Left hindlimb (tissue), 1 donor: Measurements from ENCODE around the gene CEACAM3.
"Not testable (repeated sequence)": the region's sequence is repeated elsewhere in the genome, so short reads cannot be mapped to it uniquely, and the experiment has no call there.

Source experiments
- DNase-seq: peaks from one replicate; pipeline ENCODE4 v3.0.0-alpha.2; 2018

The CEACAM3 gene

GRCh38 chr19:41796362-41796761 lies at the start of gene CEACAM3:
Gene CEACAM3 (plus strand): TSS chr19:41796587. CDS start chr19:41796678, 91 bp downstream.
- DNase-seq, result no peak

GRCh38 chr19:41746593-41747227 lies 49.7 kb upstream of the CEACAM3 start:
- no peak for DNase-seq

- no peak for DNase-seq
Measured at GRCh38 chr19:41748012-41748411, 48.4 kb upstream of the CEACAM3 start.

GRCh38 chr19:41750248-41751134 lies 45.9 kb upstream of the CEACAM3 start:
- not testable (repeated sequence) for DNase-seq

- DNase-seq, result no peak
Measured at GRCh38 chr19:41753159-41753558, 43.2 kb upstream of the CEACAM3 start.

- DNase-seq, result no peak
Measured at GRCh38 chr19:41753936-41754529, 42.4 kb upstream of the CEACAM3 start.

GRCh38 chr19:41755328-41755913 lies 41.0 kb upstream of the CEACAM3 start, which contains the start of gene CEACAM6:
Gene CEACAM6 (plus strand): TSS chr19:41755530. CDS start chr19:41755639, 109 bp downstream.
- DNase-seq, result no peak

- no peak for DNase-seq
Measured at GRCh38 chr19:41758846-41759245, 37.5 kb upstream of the CEACAM3 start.

GRCh38 chr19:41767115-41767514 lies 29.3 kb upstream of the CEACAM3 start:
- no peak for DNase-seq

- not testable (repeated sequence) for DNase-seq
Measured at GRCh38 chr19:41768105-41768504, 28.3 kb upstream of the CEACAM3 start.

- DNase-seq, result no peak
Measured at GRCh38 chr19:41769608-41770007, 26.8 kb upstream of the CEACAM3 start.

- no peak for DNase-seq
Measured at GRCh38 chr19:41771410-41771809, 25.0 kb upstream of the CEACAM3 start.

- no peak for DNase-seq
Measured at GRCh38 chr19:41774515-41774980, 21.8 kb upstream of the CEACAM3 start.

GRCh38 chr19:41776700-41777099 lies 19.7 kb upstream of the CEACAM3 start:
- no peak for DNase-seq

GRCh38 chr19:41783612-41784011 lies 12.8 kb upstream of the CEACAM3 start:
- DNase-seq, result no peak

GRCh38 chr19:41784312-41784711 lies 12.1 kb upstream of the CEACAM3 start:
- no peak for DNase-seq

GRCh38 chr19:41784743-41785142 lies 11.6 kb upstream of the CEACAM3 start:
- no peak for DNase-seq

GRCh38 chr19:41785653-41786052 lies 10.7 kb upstream of the CEACAM3 start:
- DNase-seq, result no peak

GRCh38 chr19:41787055-41787454 lies 9.3 kb upstream of the CEACAM3 start:
- DNase-seq, result no peak

GRCh38 chr19:41788518-41788917 lies 7.9 kb upstream of the CEACAM3 start:
- DNase-seq, result not testable (repeated sequence)

GRCh38 chr19:41789053-41789452 lies 7.3 kb upstream of the CEACAM3 start:
- DNase-seq, result not testable (repeated sequence)

GRCh38 chr19:41792513-41793413 lies 3.6 kb upstream of the CEACAM3 start:
- DNase-seq, result peak; percentile 53
